ENCODE measurements around the gene DNAH2.

GRCh38 chr17:7673239-7673638 is 44.3 kb upstream of the DNAH2 start:
- TF ChIP-seq CTCF (IDR thresholded peaks at IDR 0.05) (no peak), POLR2A (IDR thresholded peaks at IDR 0.05) (no peak)
